ENCODE measurements around the gene SLC25A33. TPM values are rescaled to one million over a fixed set of nuclear protein-coding genes. Genes with fewer than 3 reads are reported as not detected.

SLC25A33 gene
- total and polyA plus RNA-seq, 2 experiments from 2014 or later, result 13.3 to 18.8 TPM

- no peaks in the 10 kb centered on the region for H3F3A ChIP-seq (replicated peaks; ENCODE audit: low read depth)
- no peak overlapping the region for H3K27ac Mint-ChIP-seq
- no peaks in the 10 kb centered on the region; the same call in 2 of the 3 replicates for H3K36me3 Mint-ChIP-seq (ENCODE audit: low read depth)
- TF ChIP-seq ZNF331 (CRISPR knock-in tag; IDR thresholded peaks at IDR 0.05; ENCODE audit: low read depth), result no peak
- no peak for TF ChIP-seq CREB1 (CRISPR knock-in tag; IDR thresholded peaks at IDR 0.05; ENCODE audit: low read depth)
- TF ChIP-seq STAT1 (IDR thresholded peaks at IDR 0.05; ENCODE audit: unreplicated experiment), result no peak
- no peak for TF ChIP-seq REST (IDR thresholded peaks at IDR 0.05; ENCODE audit: unreplicated experiment)
- no peak for TF ChIP-seq ZNF462 (CRISPR knock-in tag; IDR thresholded peaks at IDR 0.05)
- no peak for TF ChIP-seq EZH2 (IDR thresholded peaks at IDR 0.05; ENCODE audit: low read depth, unreplicated experiment)
- TF ChIP-seq ETS1 (IDR thresholded peaks at IDR 0.05), result no peak
- TF ChIP-seq POLR2AphosphoS5 (IDR thresholded peaks at IDR 0.05; ENCODE audit: low read depth), result no peak
- TF ChIP-seq NANOG (IDR thresholded peaks at IDR 0.05; ENCODE audit: borderline replicate concordance), result no peak
- no peak for TF ChIP-seq ZNF114 (CRISPR knock-in tag; IDR thresholded peaks at IDR 0.05)
- no peak for TF ChIP-seq CTCF (conservative IDR thresholded peaks at IDR 0.05; ENCODE audit: low read depth in 2 of 2)
- TF ChIP-seq JUNB (IDR thresholded peaks at IDR 0.05; ENCODE audit: unreplicated experiment), result no peak
- H3K27ac ChIP-seq (ENCODE audit: low read depth), result no peak overlapping the region
- H4K20me1 ChIP-seq (replicated peaks; ENCODE audit: insufficient read depth), result no peaks in the 10 kb centered on the region
- no peaks in the 10 kb centered on the region for H3K79me2 ChIP-seq (replicated peaks; ENCODE audit: insufficient read depth)
- ATAC-seq (no peak), DNase-seq (ENCODE audit: low spot score) (no peak)
- H3K4me2 ChIP-seq, result no peak overlapping the region
- H3K27me3 ChIP-seq (ENCODE audit: insufficient read depth), result no peaks in the 10 kb centered on the region
- H3K9me2 ChIP-seq (ENCODE audit: insufficient read depth), result no peaks in the 10 kb centered on the region
- H3K4me3 Mint-ChIP-seq, result no peak overlapping the region
- H3K4me3 ChIP-seq, result no peak overlapping the region
- no peak overlapping the region for H2AFZ ChIP-seq
- peaks cover 11% of the 10 kb centered on the region for H3K27me3 Mint-ChIP-seq (ENCODE audit: insufficient read depth, low read depth, poor library complexity)
- H3K4me1 Mint-ChIP-seq, result no peaks in the 10 kb centered on the region
- 0 out of 3 replicates have a peak, but pooled peaks cover under 1% of the 10 kb centered on the region for H3K9me3 Mint-ChIP-seq
- no peaks in the 10 kb centered on the region for H3K36me3 ChIP-seq (ENCODE audit: insufficient read depth)
- H3K4me1 ChIP-seq (ENCODE audit: insufficient read depth), result no peaks in the 10 kb centered on the region
These were observed 81.8 kb downstream of the SLC25A33 start for GRCh38 chr1:9621032-9621431.
